Neuron (in vitro differentiated cells): ENCODE measurements around the gene TRIP4.

Source experiments
- H2AFZ ChIP-seq: one replicate; pipeline ENCODE4 v1.6.1; 2013; ENCODE audit warnings: low read depth, mild to moderate bottlenecking, inconsistent platforms, low read length, moderate library complexity
- H3K27me3 ChIP-seq: one replicate; pipeline ENCODE4 v1.6.1; 2013; ENCODE audit warnings: low read length; ENCODE audit not compliant: insufficient read depth
- H3K36me3 ChIP-seq: one replicate; pipeline ENCODE4 v1.6.1; 2013; ENCODE audit warnings: low read length; ENCODE audit not compliant: insufficient read depth
- H3K4me1 ChIP-seq: one replicate; pipeline ENCODE4 v1.6.1; 2013; ENCODE audit warnings: low read length; ENCODE audit not compliant: insufficient read depth
- H3K4me3 ChIP-seq: 2 replicates; pipeline ENCODE4 v1.5.1; 2013; ENCODE audit warnings: mild to moderate bottlenecking, low read length, moderate library complexity
- H3K9me3 ChIP-seq: one replicate; pipeline ENCODE4 v1.6.1; 2013; ENCODE audit warnings: low read length

The TRIP4 gene

DNA sequence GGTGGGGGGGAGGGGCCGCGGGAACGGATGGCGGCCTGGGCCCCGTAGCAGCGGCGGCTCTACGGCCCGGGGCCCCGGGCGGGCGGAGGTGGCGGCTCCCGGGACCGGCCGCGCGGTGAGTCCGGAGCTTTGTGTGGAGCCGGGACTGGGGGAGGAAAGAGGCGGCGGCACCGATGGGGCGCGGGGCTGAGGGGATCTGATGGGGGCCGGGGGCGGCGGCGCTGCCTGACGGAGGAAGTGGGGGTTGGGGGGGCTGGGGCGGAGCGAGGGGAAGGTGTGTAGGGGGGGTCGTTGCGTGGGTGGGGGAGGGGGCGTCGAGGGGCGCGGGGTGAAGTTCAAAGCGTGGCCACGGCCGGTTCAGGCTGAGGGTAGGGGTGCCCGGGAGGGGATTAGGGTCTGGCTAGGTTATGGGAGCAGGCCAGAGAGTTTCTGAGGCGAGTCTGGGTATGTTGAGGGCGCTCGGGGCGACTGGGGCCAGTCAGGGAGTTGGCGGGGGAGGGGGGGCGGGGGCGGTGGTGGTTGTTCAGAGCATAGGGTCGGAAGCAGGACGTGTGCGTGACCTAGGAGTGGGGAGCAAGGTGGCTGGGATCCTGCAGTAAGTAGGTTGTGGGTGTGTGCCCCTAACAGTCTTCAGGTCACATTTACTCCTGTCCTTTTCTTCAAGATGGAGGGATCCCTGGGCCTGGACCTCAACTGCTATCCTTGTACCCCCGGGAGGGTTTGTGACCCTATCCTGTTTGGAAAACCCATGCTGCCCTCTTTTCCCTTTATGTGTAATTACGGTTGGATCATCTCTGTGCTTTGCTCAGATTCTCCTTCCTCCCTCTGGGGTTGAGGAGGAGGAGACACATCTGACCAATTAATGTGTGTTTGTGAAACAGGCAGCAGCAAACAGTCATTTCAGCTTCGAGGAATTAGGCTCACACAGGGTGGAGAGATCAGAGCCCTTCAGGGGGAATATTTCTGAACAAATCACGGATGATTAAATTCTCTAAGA, 73.4 kb downstream of the TRIP4 start:
- Histone ChIP-seq H3K9me3 (no peaks in the 10 kb centered on the region), H3K4me3 (peak overlapping the region; percentile 90), H3K36me3 (peaks cover 6% of the 10 kb centered on the region), H2AFZ (no peak overlapping the region), H3K4me1 (peaks cover 49% of the 10 kb centered on the region), H3K27me3 (no peaks in the 10 kb centered on the region)

DNA sequence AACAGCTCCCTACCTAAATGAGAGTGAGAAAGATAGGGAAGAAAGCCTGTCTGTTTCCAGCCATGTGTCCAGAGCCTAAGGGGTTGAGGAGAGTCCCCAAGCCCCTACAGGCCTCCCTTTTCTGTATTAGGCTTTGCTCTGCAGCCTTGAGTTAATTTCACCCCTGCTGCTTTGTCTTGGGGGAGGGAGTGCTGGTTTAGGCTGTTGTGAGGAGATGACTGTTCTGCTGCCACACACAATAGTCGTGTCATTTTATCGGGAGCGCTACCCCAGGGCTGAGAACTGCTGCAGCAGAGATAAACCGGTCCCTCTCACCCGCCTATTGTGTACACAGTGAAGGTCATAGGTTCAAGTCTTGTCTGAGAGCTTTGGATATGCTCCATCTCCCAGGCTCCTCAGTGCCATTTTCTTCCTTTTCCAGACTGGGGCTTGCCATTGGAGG, 74.1 kb downstream of the TRIP4 start:
- peaks cover 6% of the 10 kb centered on the region for H3K36me3 ChIP-seq
- H3K4me1 ChIP-seq: peaks cover 49% of the 10 kb centered on the region
- H2AFZ ChIP-seq: no peak overlapping the region
- no peaks in the 10 kb centered on the region for H3K27me3 ChIP-seq
- peak overlapping the region; percentile 90 for H3K4me3 ChIP-seq
- H3K9me3 ChIP-seq: no peaks in the 10 kb centered on the region

GRCh38 chr15:64462492-64462891, 74.9 kb downstream of the TRIP4 start:
- Histone ChIP-seq H3K27me3 (no peaks in the 10 kb centered on the region), H3K9me3 (no peaks in the 10 kb centered on the region), H3K4me3 (peak overlapping the region; percentile 90), H2AFZ (no peak overlapping the region), H3K36me3 (peaks cover 6% of the 10 kb centered on the region), H3K4me1 (peaks cover 49% of the 10 kb centered on the region)

- H3K4me1 ChIP-seq: peaks cover 43% of the 10 kb centered on the region
- no peak overlapping the region for H2AFZ ChIP-seq
- H3K4me3 ChIP-seq: no peak overlapping the region
These were observed 76.8 kb downstream of the TRIP4 start for GRCh38 chr15:64464276-64465005.

GRCh38 chr15:64466408-64467141, 78.9 kb downstream of the TRIP4 start:
- Histone ChIP-seq H3K4me3 (no peak overlapping the region), H3K4me1 (peaks cover 43% of the 10 kb centered on the region), H2AFZ (no peak overlapping the region), H3K36me3 (peaks cover 20% of the 10 kb centered on the region), H3K27me3 (no peaks in the 10 kb centered on the region), H3K9me3 (no peaks in the 10 kb centered on the region)

More at GRCh38 chr15:64464276-64465005, 76.8 kb downstream of the TRIP4 start:
- Histone ChIP-seq H3K9me3 (no peaks in the 10 kb centered on the region), H3K36me3 (peaks cover 6% of the 10 kb centered on the region), H3K27me3 (no peaks in the 10 kb centered on the region)

DNA sequence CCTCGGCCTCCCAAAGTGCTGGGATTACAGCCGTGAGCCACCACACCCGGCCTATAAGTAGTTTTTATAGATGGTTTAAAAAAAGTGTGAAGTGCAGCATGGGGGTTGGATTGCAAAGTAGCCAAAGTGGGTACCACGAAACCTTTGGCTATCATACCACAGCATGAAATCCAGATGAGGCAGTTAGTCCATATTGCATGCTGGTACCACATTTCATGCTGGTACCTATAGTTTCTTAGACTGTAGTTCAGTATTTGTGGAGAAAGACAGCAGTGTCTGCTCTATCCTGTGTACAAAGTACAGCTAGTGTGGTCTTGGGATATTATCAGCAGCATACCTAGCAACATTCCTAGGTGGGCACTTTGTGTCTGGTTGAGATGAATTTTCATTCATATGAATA, 84.5 kb downstream of the TRIP4 start:
- peaks cover 5% of the 10 kb centered on the region for H3K4me1 ChIP-seq
- H2AFZ ChIP-seq: no peak overlapping the region
- H3K27me3 ChIP-seq: no peaks in the 10 kb centered on the region
- peaks cover 21% of the 10 kb centered on the region for H3K36me3 ChIP-seq
- no peak overlapping the region for H3K4me3 ChIP-seq
- no peaks in the 10 kb centered on the region for H3K9me3 ChIP-seq

GRCh38 chr15:64474846-64475245, 87.2 kb downstream of the TRIP4 start:
- no peak overlapping the region for H3K4me3 ChIP-seq
- peaks cover 22% of the 10 kb centered on the region for H3K36me3 ChIP-seq
- H3K27me3 ChIP-seq: no peaks in the 10 kb centered on the region

GRCh38 chr15:64476550-64476949, 88.9 kb downstream of the TRIP4 start:
- Histone ChIP-seq H3K9me3 (no peaks in the 10 kb centered on the region), H3K27me3 (no peaks in the 10 kb centered on the region), H3K36me3 (peaks cover 13% of the 10 kb centered on the region), H3K4me1 (no peaks in the 10 kb centered on the region), H2AFZ (no peak overlapping the region), H3K4me3 (no peak overlapping the region)

More at GRCh38 chr15:64474846-64475245, 87.2 kb downstream of the TRIP4 start:
- no peak overlapping the region for H2AFZ ChIP-seq
- H3K9me3 ChIP-seq: no peaks in the 10 kb centered on the region
- H3K4me1 ChIP-seq: no peaks in the 10 kb centered on the region

DNA sequence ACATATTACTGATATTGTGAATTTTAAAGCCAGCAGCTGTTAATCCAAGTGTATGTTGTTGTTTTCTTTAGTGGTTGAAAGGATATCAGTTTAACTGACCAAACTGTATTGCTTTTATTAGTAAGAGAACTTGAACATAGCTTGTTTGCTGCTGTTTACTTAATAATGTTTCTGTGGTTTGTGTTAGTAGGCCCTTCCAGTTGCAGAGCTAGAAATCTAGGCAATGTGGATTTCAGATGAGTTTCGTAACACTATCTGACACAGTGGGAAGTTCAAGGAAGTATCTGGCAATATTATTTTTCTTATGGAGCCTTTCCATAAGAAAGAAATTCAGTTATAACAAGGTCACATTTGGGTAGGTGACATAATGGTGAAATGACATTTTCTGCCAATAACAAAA, 91.2 kb downstream of the TRIP4 start:
- H3K36me3 ChIP-seq: peaks cover 12% of the 10 kb centered on the region
- no peaks in the 10 kb centered on the region for H3K9me3 ChIP-seq
- H3K4me3 ChIP-seq: no peak overlapping the region
- no peaks in the 10 kb centered on the region for H3K27me3 ChIP-seq
- H3K4me1 ChIP-seq: no peaks in the 10 kb centered on the region
- H2AFZ ChIP-seq: no peak overlapping the region

GRCh38 chr15:64480891-64481290, 93.3 kb downstream of the TRIP4 start:
- Histone ChIP-seq H3K27me3 (no peaks in the 10 kb centered on the region), H3K36me3 (peaks cover 13% of the 10 kb centered on the region), H3K4me1 (no peaks in the 10 kb centered on the region), H3K9me3 (no peaks in the 10 kb centered on the region), H2AFZ (no peak overlapping the region), H3K4me3 (no peak overlapping the region)

DNA sequence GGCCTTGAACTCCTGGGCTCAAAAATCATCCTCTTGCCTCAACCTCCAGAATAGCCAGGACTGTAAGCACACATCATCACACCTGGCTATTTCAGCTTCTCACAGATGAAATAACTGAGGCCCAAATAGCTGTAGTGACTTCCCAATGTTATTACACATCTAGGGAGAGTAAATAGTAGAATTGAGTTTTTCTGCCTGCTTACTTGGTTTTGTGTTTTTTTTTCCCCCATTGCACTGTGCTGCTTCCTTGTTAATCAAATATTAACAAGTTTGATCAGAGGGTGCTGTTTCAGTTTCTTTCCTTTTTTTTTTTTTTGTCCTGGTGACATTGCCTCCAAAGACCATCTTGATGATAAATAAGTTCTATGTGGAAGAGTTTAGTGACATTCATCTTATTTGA, 96.1 kb downstream of the TRIP4 start:
- H3K9me3 ChIP-seq: no peaks in the 10 kb centered on the region
- H3K4me3 ChIP-seq: no peak overlapping the region
- no peak overlapping the region for H2AFZ ChIP-seq
- H3K27me3 ChIP-seq: no peaks in the 10 kb centered on the region
- no peaks in the 10 kb centered on the region for H3K4me1 ChIP-seq
- H3K36me3 ChIP-seq: peaks cover 19% of the 10 kb centered on the region

- Histone ChIP-seq H2AFZ (no peak overlapping the region), H3K4me1 (no peaks in the 10 kb centered on the region), H3K4me3 (no peak overlapping the region), H3K36me3 (peaks cover 28% of the 10 kb centered on the region), H3K9me3 (no peaks in the 10 kb centered on the region), H3K27me3 (no peaks in the 10 kb centered on the region)
These were observed 98.2 kb downstream of the TRIP4 start for GRCh38 chr15:64485796-64486195.
